ENCODE measurements around the gene APOM.

The APOM gene

GRCh38 chr6:31615748-31616147 lies 39.9 kb upstream of the APOM start:
- TF ChIP-seq CTCF (IDR thresholded peaks at IDR 0.05; ENCODE audit: low read depth, low read length) = no peak
- no peak for DNase-seq (ENCODE audit: extremely low read depth, low read depth)

- DNase-seq (ENCODE audit: extremely low read depth, low read depth) = no peak
- TF ChIP-seq CTCF (IDR thresholded peaks at IDR 0.05; ENCODE audit: low read depth, low read length) = no peak
These were observed 38.7 kb upstream of the APOM start for GRCh38 chr6:31617010-31617409.

GRCh38 chr6:31619805-31620585 lies 35.7 kb upstream of the APOM start:
- no peak for TF ChIP-seq CTCF (IDR thresholded peaks at IDR 0.05; ENCODE audit: low read depth, low read length)
- peak; percentile 95 for DNase-seq (ENCODE audit: extremely low read depth, low read depth)

GRCh38 chr6:31620586-31621319 lies 34.9 kb upstream of the APOM start, which contains the start of gene PRRC2A:
TSS of gene PRRC2A (plus strand) at chr6:31620715. CDS start at chr6:31622790, 2,075 bp downstream.
- TF ChIP-seq CTCF (IDR thresholded peaks at IDR 0.05; ENCODE audit: low read depth, low read length) = no peak
- DNase-seq (ENCODE audit: extremely low read depth, low read depth) = peak; percentile 97

GRCh38 chr6:31621320-31621939 lies 34.3 kb upstream of the APOM start:
- TF ChIP-seq CTCF (IDR thresholded peaks at IDR 0.05; ENCODE audit: low read depth, low read length) = no peak
- DNase-seq (ENCODE audit: extremely low read depth, low read depth) = no peak

GRCh38 chr6:31621991-31622390 lies 33.7 kb upstream of the APOM start:
- DNase-seq (ENCODE audit: extremely low read depth, low read depth) = no peak
- no peak for TF ChIP-seq CTCF (IDR thresholded peaks at IDR 0.05; ENCODE audit: low read depth, low read length)

GRCh38 chr6:31622684-31623091 lies 33.0 kb upstream of the APOM start:
- no peak for DNase-seq (ENCODE audit: extremely low read depth, low read depth)
- TF ChIP-seq CTCF (IDR thresholded peaks at IDR 0.05; ENCODE audit: low read depth, low read length) = no peak
